Activated T-cell treated with anti-CD3 and anti-CD28 coated beads, Interleukin-2, amount 50 U/mL, for 1 hour (primary cell): ENCODE results near the gene KATNBL1.
A peak's percentile ranks its signal among the peaks of the same experiment; 100 is the strongest.

Source experiments
- DNase-seq: peaks from one replicate; pipeline ENCODE4 v3.0.0-alpha.2; 2020

The KATNBL1 gene

GRCh38 chr15:34111488-34111887 is 98.4 kb downstream of the KATNBL1 start:
- no peak for DNase-seq

- no peak for DNase-seq
These were observed 99.9 kb downstream of the KATNBL1 start for GRCh38 chr15:34109797-34110663.

GRCh38 chr15:34107315-34107714 is 102.6 kb downstream of the KATNBL1 start:
- DNase-seq = no peak

- no peak for DNase-seq
These were observed 103.5 kb downstream of the KATNBL1 start for GRCh38 chr15:34106423-34106822.

GRCh38 chr15:34102175-34102925 is 107.5 kb downstream of the KATNBL1 start:
- no peak for DNase-seq

GRCh38 chr15:34101366-34102174 is 108.3 kb downstream of the KATNBL1 start, which contains the start of the genes EMC7 and PGBD4:
Gene EMC7, minus strand, starts transcription at chr15:34101862. Its CDS starts 23 bp downstream, at chr15:34101839.
Gene PGBD4, plus strand, starts transcription at chr15:34102083. Its CDS starts 449 bp downstream, at chr15:34102532.
- peak; percentile 99 for DNase-seq

- no peak for DNase-seq
These were observed 110.0 kb downstream of the KATNBL1 start for GRCh38 chr15:34099914-34100313.
